ENCODE data around the gene LYVE1.
A peak's percentile ranks its signal among the peaks of the same experiment; 100 is the strongest.

Gene LYVE1

DNA sequence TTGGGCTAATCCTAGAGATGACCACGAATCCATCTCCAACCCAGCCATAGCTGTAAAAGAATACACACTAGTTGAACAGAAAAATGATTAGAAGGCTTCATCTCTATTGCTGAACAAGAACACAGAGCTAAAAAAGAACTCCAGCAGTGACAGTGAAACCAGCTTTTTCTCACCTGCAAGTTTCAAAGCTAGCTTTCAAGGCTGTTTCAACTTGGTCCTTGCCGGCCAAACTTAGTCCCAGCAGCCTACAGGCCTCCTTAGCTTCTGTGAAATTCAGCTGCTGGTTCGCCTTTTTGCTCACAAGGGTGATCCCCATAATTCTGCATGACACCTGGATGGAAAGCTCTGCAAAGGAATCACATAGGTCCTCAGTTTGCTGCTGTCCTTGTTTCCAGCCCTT lies 4.4 kb downstream of the LYVE1 start:
- TF ChIP-seq Cebpa-rat (IDR thresholded peaks at IDR 0.05): no peak
- no peaks in the 10 kb centered on the region for H3K27me3 ChIP-seq
- no peaks in the 10 kb centered on the region for H3K9me3 ChIP-seq (replicated peaks in 1 of 11)
- H3K4me2 ChIP-seq: peak overlapping the region in 2 of 11 experiments; percentile 22 to 58; a peak in 1 of 22 replicates
- H3K4me1 ChIP-seq: peaks cover 0 to 53% (median 3%) of the 10 kb centered on the region in 10 experiments; a peak in 9 of 20 replicates
- no peak overlapping the region for H3K4me3 ChIP-seq
- no peaks in the 10 kb centered on the region for H4K20me1 ChIP-seq
- no peak overlapping the region for H3K27ac ChIP-seq
- no peaks in the 10 kb centered on the region; a peak in 1 of 22 replicates for H3K36me3 ChIP-seq
- H3K9ac ChIP-seq: no peak overlapping the region

GRCh38 chr11:10561947-10562346 lies 6.5 kb downstream of the LYVE1 start:
- Histone ChIP-seq H3K9ac (no peak overlapping the region), H3K4me1 (peaks cover 0 to 32% (median 3%) of the 10 kb centered on the region in 10 experiments; a peak in 9 of 20 replicates), H4K20me1 (no peaks in the 10 kb centered on the region), H3K9me3 (replicated peaks in 1 of 11) (no peaks in the 10 kb centered on the region), H3K27ac (no peak overlapping the region), H3K4me2 (no peak overlapping the region), H3K36me3 (no peaks in the 10 kb centered on the region; a peak in 1 of 22 replicates), H3K4me3 (no peak overlapping the region), H3K27me3 (no peaks in the 10 kb centered on the region)
- TF ChIP-seq Cebpa-rat (IDR thresholded peaks at IDR 0.05): no peak

GRCh38 chr11:10561043-10561818 lies 7.2 kb downstream of the LYVE1 start:
- Histone ChIP-seq H3K4me1 (peaks cover 0 to 25% (median 5%) of the 10 kb centered on the region in 10 experiments; a peak in 10 of 20 replicates), H3K9ac (no peak overlapping the region), H3K9me3 (replicated peaks in 1 of 11) (no peaks in the 10 kb centered on the region), H3K4me2 (no peak overlapping the region), H3K4me3 (no peak overlapping the region), H3K36me3 (no peaks in the 10 kb centered on the region; a peak in 1 of 22 replicates), H4K20me1 (no peaks in the 10 kb centered on the region), H3K27ac (no peak overlapping the region), H3K27me3 (no peaks in the 10 kb centered on the region)
- no peak for TF ChIP-seq Cebpa-rat (IDR thresholded peaks at IDR 0.05)

DNA sequence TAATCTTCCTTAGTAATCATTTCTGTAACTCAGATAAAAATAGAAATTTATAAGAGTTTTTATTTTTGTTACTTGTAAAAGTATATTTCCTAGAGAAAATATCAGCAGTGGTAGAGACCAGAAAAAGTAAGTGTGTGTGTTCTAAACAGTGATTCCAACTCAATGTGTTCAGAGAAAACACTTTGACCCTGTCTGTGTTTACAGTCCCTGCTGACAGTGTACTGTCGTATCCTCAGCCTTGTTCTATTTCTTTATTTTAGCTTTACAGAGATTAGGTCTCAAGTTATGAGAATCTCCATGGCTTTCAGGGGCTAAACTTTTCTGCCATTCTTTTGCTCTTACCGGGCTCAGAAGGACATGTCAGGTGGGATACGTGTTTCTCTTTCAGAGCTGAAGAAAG lies 10.2 kb downstream of the LYVE1 start:
- no peaks in the 10 kb centered on the region; a peak in 1 of 22 replicates for H3K36me3 ChIP-seq
- no peaks in the 10 kb centered on the region for H3K9me3 ChIP-seq (replicated peaks in 1 of 11)
- H3K27me3 ChIP-seq: no peaks in the 10 kb centered on the region
- no peak overlapping the region for H3K4me2 ChIP-seq
- no peak overlapping the region for H3K4me3 ChIP-seq
- no peak for TF ChIP-seq Cebpa-rat (IDR thresholded peaks at IDR 0.05)
- no peak overlapping the region for H3K9ac ChIP-seq
- no peaks in the 10 kb centered on the region for H4K20me1 ChIP-seq
- no peak overlapping the region for H3K27ac ChIP-seq
- peaks cover 0 to 8% (median 0%) of the 10 kb centered on the region in 10 experiments; a peak in 3 of 20 replicates for H3K4me1 ChIP-seq

DNA sequence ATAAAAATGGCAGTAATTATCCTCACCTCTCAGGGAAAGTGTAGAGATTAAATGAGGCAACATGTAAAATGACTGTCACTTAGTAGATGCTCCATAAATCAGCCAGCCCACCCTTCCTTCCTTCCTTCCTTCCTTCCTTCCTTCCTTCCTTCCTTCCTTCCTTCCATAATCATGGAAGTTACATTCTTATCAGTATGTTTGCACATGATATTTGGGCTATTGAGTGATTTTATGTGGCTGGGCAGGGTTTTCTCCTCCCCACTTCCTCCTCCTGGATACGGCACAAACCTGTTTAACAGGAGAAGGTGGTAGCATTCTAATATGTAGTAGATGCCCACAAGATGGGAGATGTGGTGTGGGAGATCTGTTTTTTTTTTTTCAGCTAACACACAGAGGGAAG lies 11.9 kb downstream of the LYVE1 start:
- peak overlapping the region in 3 of 11 experiments; percentile 3 to 16 (median 5); a peak in 2 of 22 replicates for H3K4me2 ChIP-seq
- H4K20me1 ChIP-seq: no peaks in the 10 kb centered on the region
- H3K27me3 ChIP-seq: no peaks in the 10 kb centered on the region
- no peaks in the 10 kb centered on the region; a peak in 1 of 22 replicates for H3K36me3 ChIP-seq
- peaks cover 0 to 8% (median 0%) of the 10 kb centered on the region in 10 experiments; a peak in 3 of 20 replicates for H3K4me1 ChIP-seq
- no peak overlapping the region for H3K9ac ChIP-seq
- H3K9me3 ChIP-seq (replicated peaks in 1 of 11): peaks cover 0 to 11% (median 4%) of the 10 kb centered on the region in 11 experiments; a peak in 11 of 22 replicates
- TF ChIP-seq Cebpa-rat (IDR thresholded peaks at IDR 0.05): no peak
- no peak overlapping the region for H3K27ac ChIP-seq
- no peak overlapping the region for H3K4me3 ChIP-seq

DNA sequence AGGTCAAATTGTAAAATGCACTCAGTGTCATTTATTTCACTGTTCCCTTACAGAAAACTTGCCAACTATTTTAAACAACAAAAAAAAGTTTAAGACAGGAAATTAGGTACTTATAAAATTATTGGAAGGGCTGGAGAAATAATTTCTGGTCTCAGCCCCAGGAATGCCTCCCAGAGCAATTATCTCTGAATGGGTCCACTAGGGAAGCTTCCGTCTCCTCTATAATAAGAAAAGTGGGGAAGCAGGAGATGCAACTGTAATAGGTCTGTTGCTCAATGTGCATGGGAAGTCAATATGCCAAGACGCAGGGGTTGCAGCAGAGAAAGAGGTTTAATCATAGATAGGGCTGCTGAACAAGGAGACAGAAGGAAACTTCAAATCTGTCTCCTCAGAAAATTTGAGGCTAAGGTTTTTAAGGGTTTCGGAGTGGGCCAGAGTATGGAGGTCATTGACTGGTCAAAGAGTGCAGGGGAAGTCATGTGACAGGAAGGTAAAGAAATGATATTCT lies 16.6 kb downstream of the LYVE1 start:
- Histone ChIP-seq H3K9me3 (replicated peaks in 1 of 11) (peaks cover 0 to 15% (median 6%) of the 10 kb centered on the region in 11 experiments; a peak in 11 of 22 replicates), H3K9ac (no peak overlapping the region), H3K4me1 (peaks cover 0 to 8% (median 0%) of the 10 kb centered on the region in 10 experiments; a peak in 3 of 20 replicates), H4K20me1 (no peaks in the 10 kb centered on the region), H3K4me3 (no peak overlapping the region), H3K27me3 (no peaks in the 10 kb centered on the region), H3K27ac (no peak overlapping the region), H3K4me2 (no peak overlapping the region), H3K36me3 (no peaks in the 10 kb centered on the region)
- no peak for TF ChIP-seq Cebpa-rat (IDR thresholded peaks at IDR 0.05)

- H3K4me2 ChIP-seq: no peak overlapping the region
- H3K9me3 ChIP-seq (replicated peaks in 1 of 11): peaks cover 0 to 15% (median 6%) of the 10 kb centered on the region in 11 experiments; a peak in 12 of 22 replicates
- H3K4me1 ChIP-seq: peaks cover 0 to 2% (median 0%) of the 10 kb centered on the region in 10 experiments; a peak in 2 of 20 replicates
- no peaks in the 10 kb centered on the region for H4K20me1 ChIP-seq
- no peaks in the 10 kb centered on the region for H3K36me3 ChIP-seq
- H3K4me3 ChIP-seq: no peak overlapping the region
- TF ChIP-seq Cebpa-rat (IDR thresholded peaks at IDR 0.05): no peak
- no peak overlapping the region for H3K9ac ChIP-seq
- H3K27me3 ChIP-seq: no peaks in the 10 kb centered on the region
- no peak overlapping the region for H3K27ac ChIP-seq
Observed at GRCh38 chr11:10551290-10551592, 17.2 kb downstream of the LYVE1 start.

DNA sequence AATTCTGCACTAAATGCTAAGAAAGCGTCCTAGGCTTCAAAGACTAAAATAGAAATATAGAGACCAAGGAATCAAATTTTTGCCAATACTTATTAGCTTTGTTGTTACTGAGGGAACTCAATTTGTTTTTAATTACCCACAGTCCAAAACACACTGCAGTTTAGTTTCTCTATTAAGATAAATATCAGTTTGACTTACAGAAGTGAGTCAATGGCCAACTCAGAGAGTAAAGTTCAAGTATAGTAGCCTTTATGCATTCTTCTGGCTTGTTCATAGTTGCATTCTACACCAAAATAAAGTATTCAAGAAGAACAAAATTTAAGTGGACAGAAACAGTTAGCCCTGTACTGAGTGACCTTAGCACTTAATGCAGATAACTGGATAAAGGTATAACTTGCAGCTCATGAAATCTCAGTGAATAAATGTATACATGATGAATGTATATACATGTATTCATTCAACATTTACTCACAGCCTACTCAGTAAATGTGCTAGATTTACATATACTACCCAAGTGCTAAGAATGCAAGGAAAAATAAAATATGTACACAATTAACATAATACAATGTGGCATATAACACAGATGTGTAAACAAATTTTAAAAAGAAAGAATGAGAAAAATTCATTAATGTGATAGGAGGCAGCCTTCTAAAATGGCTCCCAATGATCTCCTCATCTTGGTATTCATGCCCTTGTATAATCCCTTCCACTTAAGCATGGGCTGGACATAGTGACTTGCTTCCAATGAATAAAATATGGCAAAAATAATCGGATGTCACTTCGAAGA lies 17.8 kb downstream of the LYVE1 start:
- H4K20me1 ChIP-seq: no peaks in the 10 kb centered on the region
- no peaks in the 10 kb centered on the region for H3K36me3 ChIP-seq
- H3K27ac ChIP-seq: no peak overlapping the region
- peaks cover 0 to 16% (median 6%) of the 10 kb centered on the region in 11 experiments; a peak in 13 of 22 replicates for H3K9me3 ChIP-seq (replicated peaks in 1 of 11)
- H3K27me3 ChIP-seq: no peaks in the 10 kb centered on the region
- no peak for TF ChIP-seq Cebpa-rat (IDR thresholded peaks at IDR 0.05)
- no peak overlapping the region for H3K4me2 ChIP-seq
- peaks cover 0 to 2% (median 0%) of the 10 kb centered on the region in 10 experiments; a peak in 3 of 20 replicates for H3K4me1 ChIP-seq
- H3K9ac ChIP-seq: no peak overlapping the region
- H3K4me3 ChIP-seq: no peak overlapping the region
